ENCODE measurements around the gene GLIPR2.

Gene GLIPR2

DNA sequence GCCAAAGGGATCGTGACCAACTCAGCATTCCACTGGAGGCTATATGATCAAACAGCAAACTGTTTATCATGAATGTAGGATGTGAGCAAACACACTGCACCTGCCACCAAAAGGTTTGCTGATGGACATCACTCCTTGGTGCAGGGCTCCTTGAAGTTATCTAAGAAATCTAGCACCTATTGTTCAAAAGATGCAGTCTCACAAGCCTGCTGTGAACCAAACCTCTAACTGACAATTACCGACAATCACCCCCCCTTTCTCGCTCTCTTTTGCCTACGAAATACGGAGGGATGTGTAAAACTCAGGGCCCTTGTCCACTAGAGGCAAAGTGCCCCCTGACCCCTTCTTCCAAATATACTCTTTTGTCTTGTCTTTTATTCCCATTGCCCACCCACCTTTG is 51.7 kb downstream of the GLIPR2 start:
- Histone ChIP-seq H3K27me3 (ENCODE audit: insufficient read depth, low read length) (no peaks in the 10 kb centered on the region), H3K27ac (ENCODE audit: low read length) (no peak overlapping the region), H3K36me3 (ENCODE audit: insufficient read depth, low read depth, low read length) (0 out of 2 replicates have a peak, but pooled peaks cover 6% of the 10 kb centered on the region), H3K9me3 (ENCODE audit: insufficient read depth, low read depth, low read length) (no peaks in the 10 kb centered on the region), H3K9ac (ENCODE audit: low read depth, low read length) (no peak overlapping the region), H3K4me1 (ENCODE audit: insufficient read depth, low read length) (peaks cover 17% of the 10 kb centered on the region), H3K4me3 (ENCODE audit: low read length) (no peak overlapping the region)

DNA sequence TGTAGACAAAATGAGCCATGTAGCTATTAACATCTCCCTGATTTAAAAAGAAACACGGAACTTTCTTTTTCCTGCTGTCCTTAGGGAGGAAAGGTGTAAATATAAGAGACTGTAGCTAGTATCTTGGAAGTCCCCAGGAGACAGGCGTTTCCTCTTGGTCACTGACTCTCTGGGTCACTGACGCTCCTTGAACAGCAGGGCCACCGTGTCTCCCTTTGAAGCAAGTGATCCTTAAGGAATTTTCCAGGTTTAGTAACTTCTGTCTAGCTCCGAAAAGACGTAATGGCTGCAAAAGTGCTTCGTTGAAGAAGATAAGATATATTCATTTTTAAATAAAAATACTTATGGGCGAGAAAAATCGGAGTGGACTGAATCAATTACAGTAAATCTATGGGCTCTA is 53.4 kb downstream of the GLIPR2 start:
- Histone ChIP-seq H3K4me3 (ENCODE audit: low read length) (peak overlapping the region; percentile 88), H3K27me3 (ENCODE audit: insufficient read depth, low read length) (no peaks in the 10 kb centered on the region), H3K9me3 (ENCODE audit: insufficient read depth, low read depth, low read length) (no peaks in the 10 kb centered on the region), H3K4me1 (ENCODE audit: insufficient read depth, low read length) (peaks cover 17% of the 10 kb centered on the region), H3K36me3 (ENCODE audit: insufficient read depth, low read depth, low read length) (peaks cover 19% of the 10 kb centered on the region), H3K27ac (ENCODE audit: low read length) (no peak overlapping the region), H3K9ac (ENCODE audit: low read depth, low read length) (peak overlapping the region; percentile 94)

DNA sequence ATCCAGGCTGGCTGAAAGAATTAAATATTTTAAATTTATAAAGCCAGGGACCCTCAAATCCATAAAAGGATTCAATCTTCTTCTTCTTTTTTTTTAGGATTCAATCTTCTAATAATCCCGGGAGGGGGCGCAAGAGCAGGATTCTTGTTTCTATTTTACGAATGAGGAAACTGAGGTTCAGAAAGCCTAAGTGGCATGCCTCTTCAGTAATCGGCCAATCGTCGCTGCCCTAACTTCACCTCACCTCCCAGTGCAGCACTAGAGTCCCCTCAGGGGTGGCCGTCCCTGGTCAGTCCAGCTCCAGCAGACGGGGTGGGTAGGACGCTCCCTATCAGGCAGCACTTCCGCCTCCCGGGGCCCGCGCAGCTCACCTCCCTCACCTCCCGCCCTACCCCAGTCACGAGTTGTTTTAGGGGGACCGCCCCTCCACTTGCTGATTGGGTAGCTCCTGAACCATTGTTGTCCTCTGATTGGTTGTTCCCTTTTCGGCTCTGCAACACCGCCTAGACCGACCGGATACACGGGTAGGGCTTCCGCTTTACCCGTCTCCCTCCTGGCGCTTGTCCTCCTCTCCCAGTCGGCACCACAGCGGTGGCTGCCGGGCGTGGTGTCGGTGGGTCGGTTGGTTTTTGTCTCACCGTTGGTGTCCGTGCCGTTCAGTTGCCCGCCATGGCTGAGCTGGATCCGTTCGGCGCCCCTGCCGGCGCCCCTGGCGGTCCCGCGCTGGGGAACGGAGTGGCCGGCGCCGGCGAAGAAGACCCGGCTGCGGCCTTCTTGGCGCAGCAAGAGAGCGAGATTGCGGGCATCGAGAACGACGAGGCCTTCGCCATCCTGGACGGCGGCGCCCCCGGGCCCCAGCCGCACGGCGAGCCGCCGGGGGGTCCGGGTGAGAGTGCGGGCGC is 54.1 kb downstream of the GLIPR2 start, which contains the start of gene CLTA:
Gene CLTA, plus strand, starts transcription at position 534 of the 902 bp plus-strand sequence. Its CDS starts 136 bp downstream, at position 670.
- Histone ChIP-seq H3K4me1 (ENCODE audit: insufficient read depth, low read length) (peaks cover 17% of the 10 kb centered on the region), H3K4me3 (ENCODE audit: low read length) (peak within 1 kb of the TSS; percentile 88), H3K36me3 (ENCODE audit: insufficient read depth, low read depth, low read length) (peaks cover 25% of the 10 kb centered on the region), H3K27ac (ENCODE audit: low read length) (peak within 1 kb of the TSS; percentile 45), H3K9me3 (ENCODE audit: insufficient read depth, low read depth, low read length) (no peaks in the 10 kb centered on the region), H3K27me3 (ENCODE audit: insufficient read depth, low read length) (no peaks in the 10 kb centered on the region), H3K9ac (ENCODE audit: low read depth, low read length) (peak within 1 kb of the TSS; percentile 94)

DNA sequence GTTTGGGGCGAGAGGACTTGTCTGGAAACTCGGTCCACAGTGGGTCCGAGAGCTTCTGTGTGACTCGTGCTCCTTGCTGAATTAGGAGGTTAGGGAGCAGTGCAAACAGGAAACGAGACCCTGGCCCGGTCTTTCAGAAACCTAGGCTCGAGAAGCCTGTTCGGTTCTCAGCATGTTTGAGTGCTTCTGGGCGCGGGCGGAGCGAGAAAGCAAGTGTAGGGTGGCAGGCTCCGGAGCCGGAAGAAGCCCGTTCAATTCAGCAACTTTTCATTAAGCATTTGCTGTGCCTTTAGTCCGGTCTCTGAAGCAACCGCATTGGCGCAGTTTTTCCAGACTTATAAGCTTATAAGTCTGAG is 54.7 kb downstream of the GLIPR2 start:
- H3K4me3 ChIP-seq (ENCODE audit: low read length) = peak overlapping the region; percentile 88
- peak overlapping the region; percentile 94 for H3K9ac ChIP-seq (ENCODE audit: low read depth, low read length)
- no peaks in the 10 kb centered on the region for H3K9me3 ChIP-seq (ENCODE audit: insufficient read depth, low read depth, low read length)
- H3K36me3 ChIP-seq (ENCODE audit: insufficient read depth, low read depth, low read length) = peaks cover 25% of the 10 kb centered on the region
- no peaks in the 10 kb centered on the region for H3K27me3 ChIP-seq (ENCODE audit: insufficient read depth, low read length)
- H3K4me1 ChIP-seq (ENCODE audit: insufficient read depth, low read length) = peaks cover 17% of the 10 kb centered on the region
- H3K27ac ChIP-seq (ENCODE audit: low read length) = peak overlapping the region; percentile 45

DNA sequence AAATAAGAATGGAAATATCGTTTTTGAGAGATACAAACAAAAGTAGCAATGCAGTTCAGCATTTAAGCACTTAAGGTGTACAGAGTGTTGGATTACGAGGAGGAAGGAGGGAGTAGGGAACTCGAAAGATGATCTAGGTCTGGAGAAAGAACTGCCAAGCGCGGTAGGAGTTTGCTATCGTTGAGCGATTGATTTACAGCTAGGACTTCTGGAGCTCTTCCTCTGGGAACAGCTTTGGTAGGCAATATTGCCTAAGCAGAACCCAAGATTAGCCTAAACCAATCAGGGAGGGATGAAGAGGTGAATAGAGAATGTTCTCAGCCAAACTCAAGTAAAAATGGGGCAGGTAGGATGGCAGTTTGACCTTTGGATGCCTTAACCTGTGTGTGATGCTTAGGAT is 55.2 kb downstream of the GLIPR2 start:
- Histone ChIP-seq H3K27me3 (ENCODE audit: insufficient read depth, low read length) (no peaks in the 10 kb centered on the region), H3K4me1 (ENCODE audit: insufficient read depth, low read length) (peaks cover 17% of the 10 kb centered on the region), H3K9ac (ENCODE audit: low read depth, low read length) (peak overlapping the region; percentile 94), H3K36me3 (ENCODE audit: insufficient read depth, low read depth, low read length) (peaks cover 29% of the 10 kb centered on the region), H3K4me3 (ENCODE audit: low read length) (peak overlapping the region; percentile 88), H3K9me3 (ENCODE audit: insufficient read depth, low read depth, low read length) (no peaks in the 10 kb centered on the region), H3K27ac (ENCODE audit: low read length) (no peak overlapping the region)

DNA sequence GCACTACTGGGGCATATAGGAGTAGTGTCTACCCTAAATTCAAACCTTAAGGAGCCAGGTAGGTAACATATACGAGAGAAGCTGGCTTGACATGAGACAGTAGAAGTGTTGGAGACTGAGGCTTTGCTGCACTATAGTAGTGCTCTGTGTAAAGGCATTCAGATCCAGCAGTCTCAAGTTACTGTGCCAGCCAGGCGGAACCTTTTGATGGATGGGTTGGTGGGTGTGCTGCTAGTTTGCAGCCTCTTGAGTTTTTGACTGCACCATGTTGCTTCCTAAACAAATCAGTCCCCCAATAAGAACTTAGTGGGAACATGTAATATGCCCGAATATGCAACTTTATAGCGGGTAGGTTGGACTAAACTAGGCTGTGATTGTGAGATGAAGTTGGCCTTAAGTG is 55.7 kb downstream of the GLIPR2 start:
- H3K27ac ChIP-seq (ENCODE audit: low read length) = no peak overlapping the region
- H3K9me3 ChIP-seq (ENCODE audit: insufficient read depth, low read depth, low read length) = no peaks in the 10 kb centered on the region
- H3K27me3 ChIP-seq (ENCODE audit: insufficient read depth, low read length) = no peaks in the 10 kb centered on the region
- H3K36me3 ChIP-seq (ENCODE audit: insufficient read depth, low read depth, low read length) = peaks cover 34% of the 10 kb centered on the region
- H3K4me1 ChIP-seq (ENCODE audit: insufficient read depth, low read length) = peaks cover 17% of the 10 kb centered on the region
- H3K9ac ChIP-seq (ENCODE audit: low read depth, low read length) = peak overlapping the region; percentile 94
- peak overlapping the region; percentile 88 for H3K4me3 ChIP-seq (ENCODE audit: low read length)

DNA sequence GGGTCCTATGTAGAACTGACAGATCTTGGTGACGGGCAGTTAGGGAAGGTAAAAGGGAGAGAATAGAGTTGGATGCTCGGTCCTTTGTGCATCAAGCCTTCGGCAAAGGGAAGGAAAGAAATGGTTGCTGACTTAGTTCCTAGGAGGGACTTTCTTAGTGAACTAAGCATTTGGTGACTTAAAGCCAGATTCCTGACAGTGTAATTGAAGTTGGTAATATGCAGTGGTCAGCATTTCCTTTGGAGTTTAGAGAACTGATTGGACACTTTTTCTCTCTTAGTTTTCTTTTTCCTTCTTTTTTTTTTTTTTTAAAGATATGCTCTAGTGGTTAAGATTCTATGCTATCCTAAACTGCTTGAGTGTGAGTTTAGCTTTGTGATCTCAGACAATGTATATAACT is 56.5 kb downstream of the GLIPR2 start:
- H3K36me3 ChIP-seq (ENCODE audit: insufficient read depth, low read depth, low read length) = peaks cover 42% of the 10 kb centered on the region
- no peaks in the 10 kb centered on the region for H3K27me3 ChIP-seq (ENCODE audit: insufficient read depth, low read length)
- H3K9ac ChIP-seq (ENCODE audit: low read depth, low read length) = peak overlapping the region; percentile 94; the same call in 1 of the 2 replicates
- no peaks in the 10 kb centered on the region for H3K9me3 ChIP-seq (ENCODE audit: insufficient read depth, low read depth, low read length)
- peaks cover 17% of the 10 kb centered on the region for H3K4me1 ChIP-seq (ENCODE audit: insufficient read depth, low read length)
- peak overlapping the region; percentile 88 for H3K4me3 ChIP-seq (ENCODE audit: low read length)
- H3K27ac ChIP-seq (ENCODE audit: low read length) = no peak overlapping the region

DNA sequence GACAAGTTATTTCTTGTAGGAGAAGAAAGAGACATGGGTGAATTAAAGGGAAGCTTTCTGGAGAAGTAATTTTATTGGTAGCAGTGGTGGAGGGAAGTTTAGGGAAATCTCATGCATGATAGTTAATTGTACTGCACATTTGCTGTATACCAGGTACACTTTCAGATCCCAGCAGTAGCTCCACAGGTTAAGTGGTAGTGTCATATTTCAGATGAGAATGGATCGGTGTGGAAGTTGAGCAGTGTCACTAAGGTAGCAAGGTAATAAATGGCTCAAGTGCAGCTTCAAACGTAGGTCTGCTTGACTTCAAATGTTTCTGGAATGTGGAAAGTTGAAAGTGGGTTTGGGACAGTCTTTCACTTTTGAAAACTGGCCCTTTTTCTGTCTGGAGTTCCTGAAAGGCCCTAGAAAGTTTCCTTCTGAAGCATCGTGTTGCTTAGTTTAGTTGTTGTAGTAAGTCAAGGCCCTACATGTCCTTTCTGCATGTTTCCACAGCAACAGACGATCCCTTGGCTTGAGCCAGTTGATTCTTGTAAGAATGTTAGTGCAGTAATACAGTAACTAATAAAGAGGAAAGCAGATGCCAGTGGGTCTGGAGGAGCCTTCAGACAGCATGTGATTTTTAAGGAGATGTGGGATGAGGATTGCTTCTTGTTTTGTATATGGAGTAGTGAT is 57.9 kb downstream of the GLIPR2 start:
- H3K4me1 ChIP-seq (ENCODE audit: insufficient read depth, low read length) = peaks cover 17% of the 10 kb centered on the region
- peaks cover 52% of the 10 kb centered on the region for H3K36me3 ChIP-seq (ENCODE audit: insufficient read depth, low read depth, low read length)
- H3K27me3 ChIP-seq (ENCODE audit: insufficient read depth, low read length) = no peaks in the 10 kb centered on the region
- H3K9me3 ChIP-seq (ENCODE audit: insufficient read depth, low read depth, low read length) = no peaks in the 10 kb centered on the region
- no peak overlapping the region for H3K4me3 ChIP-seq (ENCODE audit: low read length)
- no peak overlapping the region for H3K9ac ChIP-seq (ENCODE audit: low read depth, low read length)
- no peak overlapping the region for H3K27ac ChIP-seq (ENCODE audit: low read length)

DNA sequence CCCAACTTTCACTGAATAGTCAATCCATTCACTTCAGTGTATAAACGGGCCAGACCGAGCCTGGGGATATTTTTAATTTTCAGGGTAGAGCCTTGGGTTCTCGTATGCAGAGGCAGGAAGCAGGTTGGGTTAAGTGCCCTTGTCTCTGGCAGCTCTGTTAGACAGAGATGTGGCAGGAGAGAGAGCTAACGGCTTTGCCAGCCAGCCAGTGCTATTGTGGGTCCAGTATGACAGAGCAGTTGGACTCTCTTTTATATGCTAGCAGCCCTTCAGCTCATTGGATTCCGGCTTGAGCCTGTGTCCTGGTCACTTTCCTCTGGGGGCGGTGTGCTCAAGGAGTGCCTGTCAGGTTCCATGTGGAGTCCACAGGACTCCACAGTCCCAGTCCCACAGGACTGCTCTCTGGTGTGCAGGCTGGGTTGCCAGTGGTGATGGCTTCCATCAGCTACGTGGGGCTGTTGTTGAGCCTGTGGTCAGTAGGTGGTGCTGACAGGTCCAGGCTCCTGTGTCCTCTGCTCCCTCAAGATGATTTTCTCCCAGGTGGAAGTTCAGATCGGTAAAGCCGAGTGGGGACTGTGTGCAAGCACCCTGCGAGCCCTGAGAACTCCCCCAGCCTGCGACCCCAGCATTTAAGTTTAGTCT is 68.5 kb downstream of the GLIPR2 start:
- Histone ChIP-seq H3K4me1 (ENCODE audit: insufficient read depth, low read length) (no peaks in the 10 kb centered on the region), H3K9me3 (ENCODE audit: insufficient read depth, low read depth, low read length) (no peaks in the 10 kb centered on the region), H3K4me3 (ENCODE audit: low read length) (no peak overlapping the region), H3K27me3 (ENCODE audit: insufficient read depth, low read length) (no peaks in the 10 kb centered on the region), H3K27ac (ENCODE audit: low read length) (no peak overlapping the region), H3K9ac (ENCODE audit: low read depth, low read length) (no peak overlapping the region), H3K36me3 (ENCODE audit: insufficient read depth, low read depth, low read length) (peaks cover 99% of the 10 kb centered on the region)

DNA sequence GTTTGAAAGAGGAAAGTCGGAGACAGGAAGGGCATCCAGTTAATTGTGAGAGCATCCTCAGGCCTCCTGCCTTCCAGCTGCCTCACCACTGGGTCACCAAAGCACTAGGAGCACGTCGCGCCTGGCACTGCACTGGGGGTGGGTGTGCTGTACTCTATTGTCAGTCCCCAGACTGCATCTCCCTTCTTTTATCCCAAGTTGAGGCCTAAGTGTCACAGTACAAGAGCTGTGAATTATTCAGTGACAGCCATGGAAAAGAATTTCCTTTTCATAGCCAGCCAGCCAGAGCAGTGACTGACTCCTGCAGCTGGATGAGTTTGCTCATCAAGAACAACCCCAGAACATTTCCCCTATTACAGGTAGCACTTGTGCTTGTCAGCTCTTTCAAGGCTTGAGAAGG is 70.5 kb downstream of the GLIPR2 start:
- no peaks in the 10 kb centered on the region for H3K9me3 ChIP-seq (ENCODE audit: insufficient read depth, low read depth, low read length)
- no peaks in the 10 kb centered on the region for H3K27me3 ChIP-seq (ENCODE audit: insufficient read depth, low read length)
- no peaks in the 10 kb centered on the region; the same call in 1 of the 2 replicates for H3K4me1 ChIP-seq (ENCODE audit: insufficient read depth, low read length)
- H3K4me3 ChIP-seq (ENCODE audit: low read length) = no peak overlapping the region
- H3K36me3 ChIP-seq (ENCODE audit: insufficient read depth, low read depth, low read length) = peaks cover 99% of the 10 kb centered on the region
- H3K27ac ChIP-seq (ENCODE audit: low read length) = no peak overlapping the region
- no peak overlapping the region for H3K9ac ChIP-seq (ENCODE audit: low read depth, low read length)

DNA sequence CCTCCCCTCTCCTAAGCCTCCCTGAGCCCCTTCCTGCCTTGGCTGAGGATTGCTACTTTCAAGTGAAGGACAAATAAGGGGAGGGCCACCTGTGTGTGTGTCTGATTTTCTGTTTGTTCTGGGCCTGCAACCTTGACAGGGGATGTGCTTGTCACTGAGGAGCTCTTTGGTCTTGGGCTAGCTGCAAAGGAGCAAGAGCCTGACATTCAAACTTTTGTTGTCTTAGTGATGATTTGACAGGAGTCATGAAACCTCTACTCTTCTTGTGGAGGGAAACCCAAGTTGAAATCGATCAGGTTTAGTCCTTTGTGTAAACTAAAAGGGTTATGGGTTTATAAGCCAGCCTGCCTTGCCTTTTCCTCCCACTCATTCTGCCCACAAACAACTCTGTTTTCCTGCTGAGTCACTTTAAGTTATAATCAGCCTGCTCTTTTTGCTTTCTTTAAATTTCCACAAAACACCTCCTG is 71.0 kb downstream of the GLIPR2 start:
- Histone ChIP-seq H3K9me3 (ENCODE audit: insufficient read depth, low read depth, low read length) (no peaks in the 10 kb centered on the region), H3K4me1 (ENCODE audit: insufficient read depth, low read length) (no peaks in the 10 kb centered on the region; the same call in 1 of the 2 replicates), H3K9ac (ENCODE audit: low read depth, low read length) (no peak overlapping the region), H3K27me3 (ENCODE audit: insufficient read depth, low read length) (no peaks in the 10 kb centered on the region), H3K4me3 (ENCODE audit: low read length) (no peak overlapping the region), H3K36me3 (ENCODE audit: insufficient read depth, low read depth, low read length) (peaks cover 99% of the 10 kb centered on the region), H3K27ac (ENCODE audit: low read length) (no peak overlapping the region)

Measured in iPS-20b (cell line).